DMS153 treated with DMSO at 0.1 percent for 48 hours (cell line): Measurements from ENCODE around the gene BAHD1.
"Not testable (repeated sequence)": the region's sequence is repeated elsewhere in the genome, so short reads cannot be mapped to it uniquely, and the experiment has no call there.

Experiments used
- DNase-seq: peaks from one replicate; lab custom pipeline; 2025; ENCODE audit not compliant: unreplicated experiment; lab: John Stamatoyannopoulos, UW

The BAHD1 gene

GRCh38 chr15:40443255-40443654, 2.5 kb downstream of the BAHD1 start:
- DNase-seq = no peak

- DNase-seq = no peak
Measured at GRCh38 chr15:40443846-40444245, 3.1 kb downstream of the BAHD1 start.

DNA sequence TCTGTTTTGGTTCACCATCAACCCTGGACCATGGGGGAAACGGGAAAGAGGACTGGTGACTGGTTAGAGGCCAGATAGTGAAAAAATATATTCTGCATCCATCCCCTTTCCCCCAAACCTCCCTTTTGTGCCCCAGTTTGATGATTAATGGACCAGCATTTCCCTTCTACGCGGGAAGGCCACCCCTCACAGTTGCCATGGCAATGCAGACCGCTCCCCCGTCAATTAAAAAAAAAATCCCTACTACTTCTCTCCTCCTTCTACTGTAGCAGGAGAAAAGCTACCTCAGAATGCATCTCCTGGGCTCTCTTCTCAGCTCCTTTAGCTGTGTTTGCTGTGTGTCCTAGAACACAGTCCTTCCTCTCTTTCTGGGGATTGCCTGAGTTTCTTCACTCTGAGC, 4.0 kb downstream of the BAHD1 start:
- DNase-seq = no peak

DNA sequence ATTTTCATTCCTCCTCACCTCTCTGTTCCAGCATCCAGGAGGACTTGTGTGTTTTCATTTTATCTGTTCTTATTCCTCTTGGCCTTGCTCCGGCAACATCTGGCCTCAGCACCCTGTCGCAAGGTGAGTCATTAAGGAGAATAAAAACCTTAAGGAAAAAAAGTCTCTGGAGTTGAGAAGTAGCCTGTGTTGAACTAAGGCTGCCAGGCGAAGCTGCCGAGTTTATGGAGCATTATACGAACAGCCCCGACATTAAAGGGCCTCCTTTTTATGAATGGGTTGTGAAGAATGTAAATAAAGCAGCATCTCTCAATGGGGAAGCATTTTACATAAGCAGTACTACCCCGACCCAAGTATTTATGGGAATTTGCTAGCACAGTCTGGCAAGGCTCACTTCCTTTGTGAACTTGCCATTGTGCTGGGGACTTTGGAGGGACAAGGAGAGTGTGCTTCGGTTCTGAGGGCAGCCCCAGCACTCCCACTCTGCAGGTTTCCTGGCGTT, 4.7 kb downstream of the BAHD1 start:
- DNase-seq = no peak

GRCh38 chr15:40446144-40446543, 5.4 kb downstream of the BAHD1 start:
- no peak for DNase-seq

GRCh38 chr15:40448354-40448753, 7.6 kb downstream of the BAHD1 start:
- no peak for DNase-seq

DNA sequence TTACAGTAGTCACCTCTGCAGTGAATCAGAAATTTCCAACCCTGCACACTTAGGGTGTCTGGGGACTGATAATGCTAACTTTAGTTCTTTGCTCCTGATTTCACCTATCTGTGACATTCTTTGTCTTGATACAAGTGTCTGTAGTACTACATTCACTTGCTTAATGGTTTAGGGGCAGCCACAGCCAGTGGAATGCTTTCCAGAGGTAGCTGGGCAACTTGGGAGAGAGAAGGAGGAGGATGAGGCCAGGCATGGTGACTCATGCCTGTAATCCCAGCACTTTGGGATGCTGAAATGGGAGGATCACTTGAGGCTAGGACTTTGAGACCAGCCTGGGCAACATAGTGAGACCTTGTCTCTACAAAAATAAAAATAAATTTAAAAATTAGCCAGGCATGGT, 8.5 kb downstream of the BAHD1 start:
- no peak for DNase-seq

GRCh38 chr15:40450047-40450446, 9.3 kb downstream of the BAHD1 start:
- no peak for DNase-seq

GRCh38 chr15:40451527-40452158, 10.9 kb downstream of the BAHD1 start:
- no peak for DNase-seq

- DNase-seq = no peak
Measured at GRCh38 chr15:40452296-40453090, 11.7 kb downstream of the BAHD1 start.

- not testable (repeated sequence) for DNase-seq
Measured at GRCh38 chr15:40453941-40454340, 13.2 kb downstream of the BAHD1 start.

GRCh38 chr15:40454904-40455391, 14.2 kb downstream of the BAHD1 start:
- no peak for DNase-seq

GRCh38 chr15:40456299-40456712, 15.6 kb downstream of the BAHD1 start:
- DNase-seq = no peak

- no peak for DNase-seq
Measured at GRCh38 chr15:40456738-40457137, 16.0 kb downstream of the BAHD1 start.

DNA sequence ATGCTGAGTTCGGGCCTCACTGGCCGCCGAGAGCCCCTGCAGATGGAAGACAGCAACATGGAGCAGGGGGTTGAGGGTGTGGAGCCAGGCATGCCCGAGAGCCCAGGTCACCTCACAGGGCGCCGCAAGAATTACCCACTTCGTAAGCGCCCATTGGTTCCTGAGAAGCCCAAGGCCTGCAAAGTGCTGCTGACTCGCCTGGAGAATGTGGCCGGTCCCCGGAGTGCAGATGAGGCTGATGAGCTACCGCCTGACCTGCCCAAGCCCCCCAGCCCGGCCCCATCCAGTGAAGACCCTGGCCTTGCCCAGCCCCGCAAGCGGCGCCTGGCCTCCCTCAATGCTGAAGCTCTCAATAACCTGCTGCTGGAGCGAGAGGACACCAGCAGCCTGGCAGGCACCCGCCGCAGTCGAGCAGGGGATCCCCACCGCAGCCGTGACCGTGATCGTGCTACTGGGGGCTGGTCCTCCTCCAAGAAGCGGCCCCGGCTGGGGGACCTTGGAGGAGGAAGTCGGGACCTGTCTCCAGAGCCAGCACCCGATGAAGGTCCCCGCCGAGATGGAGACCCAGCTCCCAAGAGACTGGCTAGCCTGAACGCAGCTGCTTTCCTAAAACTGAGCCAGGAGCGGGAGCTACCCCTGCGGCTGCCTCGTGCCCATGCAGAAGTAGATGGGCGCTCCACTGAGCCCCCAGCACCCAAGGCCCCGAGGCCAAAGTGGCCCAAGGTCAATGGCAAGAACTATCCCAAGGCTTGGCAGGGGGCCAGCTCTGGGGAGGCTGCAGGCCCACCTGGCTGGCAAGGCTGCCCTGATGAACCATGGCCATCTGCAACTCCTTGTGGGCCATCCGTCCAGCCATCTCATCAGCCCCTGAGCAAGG, 18.0 kb downstream of the BAHD1 start:
- no peak for DNase-seq

DNA sequence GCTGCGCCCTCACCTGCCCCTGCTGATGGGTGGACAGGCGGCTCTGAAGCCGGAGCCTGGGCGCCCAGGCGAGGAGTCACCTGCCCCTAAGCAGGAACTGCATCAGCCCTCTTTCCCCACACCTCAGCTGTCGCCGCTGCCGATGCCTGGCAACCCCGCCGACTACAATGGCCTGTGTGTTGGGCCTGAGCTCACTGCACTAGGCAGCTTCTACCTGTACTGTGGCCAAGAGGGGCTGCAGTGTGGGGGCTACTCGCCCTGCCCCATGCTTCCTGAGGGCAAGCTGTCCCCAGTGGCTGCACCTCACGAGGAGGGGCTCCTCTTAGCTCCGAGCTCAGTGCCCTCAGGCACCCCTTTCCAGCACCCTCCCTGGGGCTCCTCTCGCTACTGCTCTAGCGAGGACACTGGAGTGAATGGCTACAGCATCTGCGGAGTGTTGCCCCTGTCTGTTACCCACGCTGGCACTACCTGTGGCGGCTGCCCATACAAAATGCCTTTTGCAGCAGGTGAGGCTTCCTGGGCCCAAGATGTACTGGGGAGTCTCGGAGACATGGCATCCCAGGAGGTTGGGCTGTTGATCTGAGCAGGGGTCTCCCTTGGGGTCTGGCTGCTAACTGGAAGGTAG, 18.8 kb downstream of the BAHD1 start:
- no peak for DNase-seq

DNA sequence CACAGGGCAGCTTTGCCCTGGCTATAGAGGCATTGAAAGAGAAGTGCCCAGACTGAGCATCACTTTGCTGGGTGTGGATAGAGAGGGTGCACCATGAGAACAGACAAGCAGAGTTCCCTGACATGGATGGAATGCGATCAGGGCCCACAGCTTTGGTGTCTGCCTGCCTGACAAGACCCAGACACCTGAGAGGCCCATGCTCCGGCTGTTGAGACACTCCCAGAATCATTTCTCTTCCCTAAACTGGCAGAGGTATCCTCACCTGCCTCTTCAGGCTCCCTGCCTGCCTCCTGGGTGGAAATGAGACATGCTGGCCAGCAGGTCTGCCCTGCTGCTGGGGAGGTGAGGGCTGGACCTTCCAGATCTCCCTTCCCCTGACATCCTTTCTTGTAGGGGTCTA, 19.7 kb downstream of the BAHD1 start:
- DNase-seq = no peak

DNA sequence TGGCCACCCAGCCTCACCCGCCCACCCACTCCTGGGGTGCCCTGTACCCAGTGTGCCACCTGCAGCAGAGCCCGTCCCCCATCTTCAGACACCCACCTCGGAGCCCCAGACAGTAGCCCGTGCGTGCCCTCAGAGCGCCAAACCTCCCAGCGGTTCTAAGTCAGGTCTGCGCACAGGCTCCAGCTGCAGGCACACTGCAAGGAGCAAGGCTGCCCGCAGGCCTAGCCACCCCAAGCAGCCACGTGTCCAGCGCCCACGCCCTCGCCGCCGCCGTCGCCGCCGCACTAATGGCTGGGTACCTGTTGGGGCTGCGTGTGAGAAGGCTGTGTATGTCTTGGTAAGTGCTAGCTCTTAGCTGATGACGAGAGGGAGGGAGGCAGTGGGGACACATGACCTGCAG, 21.2 kb downstream of the BAHD1 start:
- DNase-seq = no peak

- no peak for DNase-seq
Measured at GRCh38 chr15:40463279-40463678, 22.5 kb downstream of the BAHD1 start.

- no peak for DNase-seq
Measured at GRCh38 chr15:40463886-40464545, 23.3 kb downstream of the BAHD1 start.
